SK-N-SH (cell line): ENCODE results near the gene ANKRD11. TPM values are rescaled to one million over a fixed set of nuclear protein-coding genes. Genes with fewer than 3 reads are reported as not detected.

ENCODE experiments used
- CTCF ChIA-PET: fragments of 300-600, 350-600 bp; formaldehyde crosslinking; extraction: SDS; loops from one replicate; lab custom pipeline; 2021; lab: Yijun Ruan, JAX
- POLR2A ChIA-PET: fragments of 350-600 bp; sonication (Branson Sonifier 250); formaldehyde crosslinking; extraction: SDS; loops from one replicate; lab custom pipeline; 2020; ENCODE audit warnings: antibody characterized with exemption, inconsistent platforms; lab: Yijun Ruan, JAX
- DNase-seq: peaks from one replicate; pipeline ENCODE4 v3.0.0; 2012
- H2AFZ ChIP-seq: fragments of 200-600 bp; sonication (generic); 2 replicates; pipeline ENCODE4 v1.8.1; 2016; ENCODE audit warnings: antibody characterized with exemption, mild to moderate bottlenecking, low read depth
- H3F3A ChIP-seq: fragments of 200-600 bp; sonication (generic); replicated peaks from 2 replicates; pipeline ENCODE3; 2016; ENCODE audit warnings: antibody characterized with exemption, mild to moderate bottlenecking; ENCODE audit not compliant: insufficient read depth
- H3K27ac ChIP-seq, 2 experiments: fragments of 200-500 bp in 1 of 2; fragments of 200-600 bp in 1 of 2; sonication (Bioruptor generic) in 1 of 2; sonication (generic), shearing (Covaris generic) in 1 of 2; 2 replicates each; pipeline versions ENCODE4 v1.5.1 to v1.6.1; 2014 to 2016; ENCODE audit warnings: low read depth in 2 of 2, inconsistent platforms in 1 of 2, low read length in 1 of 2, mild to moderate bottlenecking in 1 of 2, mixed read lengths in 1 of 2
- H3K27me3 ChIP-seq: fragments of 200-600 bp; sonication (generic), shearing (Covaris generic); 2 replicates; pipeline ENCODE4 v1.6.1; 2016; ENCODE audit warnings: mixed run types; ENCODE audit not compliant: insufficient read depth
- H3K36me3 ChIP-seq, 2 experiments: fragments of 200-500 bp in 1 of 2; fragments of 200-600 bp in 1 of 2; sonication (Bioruptor generic) in 1 of 2; sonication (generic) in 1 of 2; replicated peaks in 1 of 2; 2 replicates each; pipeline versions ENCODE3 to v1.5.1; 2014 to 2016; ENCODE audit warnings: low read length in 1 of 2, mild to moderate bottlenecking in 1 of 2; ENCODE audit not compliant: insufficient read depth in 2 of 2, control insufficient read depth in 1 of 2
- H3K4me1 ChIP-seq, 2 experiments: fragments of 200-500 bp in 1 of 2; fragments of 200-600 bp in 1 of 2; sonication (Bioruptor generic) in 1 of 2; sonication (generic), shearing (Covaris generic) in 1 of 2; 2 replicates each; pipeline versions ENCODE4 v1.5.1 to v1.6.1; 2014 to 2016; ENCODE audit warnings: low read depth in 1 of 2, low read length in 1 of 2, mixed run types in 1 of 2; ENCODE audit not compliant: insufficient read depth in 2 of 2, control insufficient read depth in 1 of 2
- H3K4me2 ChIP-seq: fragments of 200-600 bp; sonication (generic), shearing (Covaris generic); 2 replicates; pipeline ENCODE4 v1.6.1; 2017; ENCODE audit warnings: mixed run types
- H3K4me3 ChIP-seq, 2 experiments: fragments of 200-500 bp in 1 of 2; fragments of 200-600 bp in 1 of 2; sonication (Bioruptor generic) in 1 of 2; sonication (generic), shearing (Covaris generic) in 1 of 2; 2 replicates each; pipeline versions ENCODE4 v1.5.1 to v1.8.1; 2014 to 2016; ENCODE audit warnings: low read depth in 2 of 2, inconsistent platforms in 1 of 2, low read length in 1 of 2, mild to moderate bottlenecking in 1 of 2, mixed read lengths in 1 of 2, moderate library complexity in 1 of 2
- H3K79me2 ChIP-seq: fragments of 200-600 bp; sonication (generic); 2 replicates; pipeline ENCODE4 v1.8.1; 2017; ENCODE audit warnings: mild to moderate bottlenecking; ENCODE audit not compliant: insufficient read depth
- H3K9ac ChIP-seq: fragments of 200-600 bp; sonication (generic); 2 replicates; pipeline ENCODE4 v1.6.1; 2017; ENCODE audit warnings: mixed run types
- H3K9me2 ChIP-seq: fragments of 200-600 bp; sonication (generic); 2 replicates; pipeline ENCODE4 v1.6.1; 2017; ENCODE audit warnings: mixed run types
- H3K9me3 ChIP-seq: fragments of 200-600 bp; sonication (generic); 2 replicates; pipeline ENCODE4 v1.6.1; 2017; ENCODE audit warnings: mixed run types, mild to moderate bottlenecking, moderate library complexity
- H4K20me1 ChIP-seq: fragments of 200-600 bp; sonication (generic); 2 replicates; pipeline ENCODE4 v1.6.1; 2017; ENCODE audit warnings: mild to moderate bottlenecking, mixed run types; ENCODE audit not compliant: insufficient read depth
- CTCF ChIP-seq: fragments of 200-600 bp; sonication (generic); IDR thresholded peaks from 2 replicates; pipeline ENCODE4 v1.6.1; 2017; ENCODE audit warnings: antibody characterized with exemption, mild to moderate bottlenecking, moderate library complexity
- ELF1 ChIP-seq: IDR thresholded peaks from 2 replicates; pipeline ENCODE4 v1.4.0; 2012
- EP300 ChIP-seq, 2 experiments: IDR thresholded peaks; 2 replicates each; pipeline versions ENCODE4 v1.4.0 to v1.6.1; 2012; ENCODE audit warnings: borderline replicate concordance in 1 of 2, low read depth in 1 of 2, low read length in 1 of 2
- GABPA ChIP-seq: IDR thresholded peaks from 2 replicates; pipeline ENCODE4 v1.4.0; 2012; ENCODE audit warnings: low read depth, mild to moderate bottlenecking
- NFIC ChIP-seq: IDR thresholded peaks from 2 replicates; pipeline ENCODE4 v1.4.0; 2012; ENCODE audit warnings: borderline replicate concordance
- PBX3 ChIP-seq: IDR thresholded peaks from 2 replicates; pipeline ENCODE4; 2012
- RCOR1 ChIP-seq: fragments of 150-350 bp; IDR thresholded peaks from 2 replicates; pipeline ENCODE4 v1.6.1; 2017; ENCODE audit warnings: antibody characterized with exemption, low read length
- TAF1 ChIP-seq: IDR thresholded peaks from 2 replicates; pipeline ENCODE4 v1.6.1; 2012; ENCODE audit warnings: low read depth, mild to moderate bottlenecking, low read length, moderate library complexity, borderline replicate concordance
- YY1 ChIP-seq: IDR thresholded peaks from 2 replicates; pipeline ENCODE4 v1.4.0; 2012; ENCODE audit warnings: low read depth, mild to moderate bottlenecking
- whole genome bisulfite sequencing: methylation state at CpG from one replicate; pipeline ENCODE4 v1.1.6; 2017; ENCODE audit warnings: low lambda C conversion rate; 5-methylcytosine and 5-hydroxymethylcytosine counted together
- polyA plus RNA-seq, 3 experiments: library from polyadenylated mRNA; depleted of rRNA; stranded (reverse); fragments of >200 nt; gene quantifications; 2 replicates each; pipeline ENCODE4 v1.2.3, GENCODE V29; 2012

Gene ANKRD11
- polyA plus RNA-seq, 1 of the 3 experiments (the other 2 are of a cell fraction), result 50.2 TPM

GRCh38 chr16:89420204-89420603, 70.2 kb downstream of the ANKRD11 start:
- H2AFZ ChIP-seq, result no peak overlapping the region
- no peak overlapping the region for H3K4me2 ChIP-seq
- CTCF ChIA-PET, result interaction anchor here (0.9 kb wide), 1 partner anchor 220 kb away, joined by 3 read pairs; no protein-coding TSS in a partner anchor
- POLR2A ChIA-PET, result interaction anchor here (1.3 kb wide), 1 partner anchor 10 kb away, joined by 3 read pairs; no protein-coding TSS in a partner anchor
- H4K20me1 ChIP-seq, result peaks cover 98% of the 10 kb centered on the region
- H3K9me2 ChIP-seq, result no peaks in the 10 kb centered on the region
- no peak for DNase-seq
- peaks cover 6 to 10% of the 10 kb centered on the region in 2 experiments; a peak in 2 of 4 replicates for H3K4me1 ChIP-seq
- no peak overlapping the region for H3K4me3 ChIP-seq
- peaks cover 94% of the 10 kb centered on the region for H3K79me2 ChIP-seq
- peaks cover 12% of the 10 kb centered on the region for H3F3A ChIP-seq
- H3K9me3 ChIP-seq, result no peaks in the 10 kb centered on the region
- 89% methylated on average over 11 of the region's 11 CpGs for WGBS
- no peaks in the 10 kb centered on the region for H3K27me3 ChIP-seq
- H3K27ac ChIP-seq, result no peak overlapping the region
- peaks cover 0 to under 1% of the 10 kb centered on the region in 2 experiments for H3K36me3 ChIP-seq
- no peak overlapping the region for H3K9ac ChIP-seq
- TF ChIP-seq YY1 (no peak), NFIC (no peak), PBX3 (no peak)

GRCh38 chr16:89418352-89418751, 72.0 kb downstream of the ANKRD11 start:
- Histone ChIP-seq H3K79me2 (peaks cover 94% of the 10 kb centered on the region), H3K27ac (no peak overlapping the region), H3K4me3 (no peak overlapping the region), H3K4me2 (no peak overlapping the region), H3F3A (peaks cover 9% of the 10 kb centered on the region), H3K9ac (no peak overlapping the region), H2AFZ (no peak overlapping the region), H4K20me1 (peaks cover 98% of the 10 kb centered on the region), H3K27me3 (no peaks in the 10 kb centered on the region), H3K9me2 (no peaks in the 10 kb centered on the region), H3K9me3 (no peaks in the 10 kb centered on the region), H3K4me1 (peaks cover 6 to 15% of the 10 kb centered on the region in 2 experiments; a peak in 2 of 4 replicates), H3K36me3 (no peaks in the 10 kb centered on the region)
- TF ChIP-seq RCOR1, result no peak
- no peak for TF ChIP-seq EP300 (IDR thresholded peaks at IDR 0.05; ENCODE audit: borderline replicate concordance in 1 of 2, low read depth in 1 of 2, low read length in 1 of 2)
- TF ChIP-seq CTCF, result no peak
- TF ChIP-seq ELF1, result no peak
- ChIA-PET POLR2A (interaction anchor here (1.1 kb wide), 1 partner anchor 51 kb away, joined by 3 read pairs; no protein-coding TSS in a partner anchor), CTCF (interaction anchor here (1.2 kb wide), 1 partner anchor 80 kb away, joined by 3 read pairs; no protein-coding TSS in a partner anchor)
- no peak for DNase-seq
- 94% methylated on average over 7 of the region's 7 CpGs for WGBS

GRCh38 chr16:89417352-89417751, 73.0 kb downstream of the ANKRD11 start:
- Histone ChIP-seq H3K9ac (no peak overlapping the region), H4K20me1 (peaks cover 98% of the 10 kb centered on the region), H3K36me3 (no peaks in the 10 kb centered on the region), H3K4me3 (no peak overlapping the region), H3K9me2 (no peaks in the 10 kb centered on the region), H3K79me2 (peaks cover 94% of the 10 kb centered on the region), H3K27me3 (no peaks in the 10 kb centered on the region), H3F3A (peaks cover 6% of the 10 kb centered on the region), H2AFZ (no peak overlapping the region), H3K27ac (no peak overlapping the region), H3K4me1 (peaks cover 8 to 16% of the 10 kb centered on the region in 2 experiments), H3K4me2 (no peak overlapping the region), H3K9me3 (no peaks in the 10 kb centered on the region)
- CTCF ChIA-PET, result no interaction called here
- TF ChIP-seq TAF1 (no peak), GABPA (no peak)
- 83% methylated on average over 5 of the region's 7 CpGs for whole genome bisulfite sequencing
- POLR2A ChIA-PET, result no interaction called here
- no peak for DNase-seq
